ENCODE results near the gene WDR5B. TPM values are rescaled to one million over a fixed set of nuclear protein-coding genes. Genes with fewer than 3 reads are reported as not detected.

The WDR5B gene
- total RNA-seq, 1 experiment from 2014 or later = 4.4 TPM

DNA sequence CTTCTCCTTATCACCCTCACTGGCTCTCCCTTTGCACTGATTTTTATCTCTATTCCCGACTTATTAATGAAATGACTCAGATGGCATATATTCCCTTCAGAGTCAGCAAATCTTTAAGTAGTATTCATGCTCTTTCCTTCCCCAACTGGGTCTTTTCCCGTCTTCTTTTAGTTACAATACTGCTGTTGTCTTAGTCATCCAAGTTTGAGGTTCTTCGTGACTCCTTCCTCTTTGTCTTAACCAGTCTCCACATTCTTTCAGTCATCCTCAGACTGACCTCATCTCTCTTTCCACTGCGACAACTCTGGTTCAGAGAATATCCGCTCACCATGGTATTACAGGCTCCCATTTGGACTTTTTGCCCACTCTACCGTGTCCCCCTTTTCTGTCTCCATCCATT lies 12.4 kb downstream of the WDR5B start:
- Mint-ChIP-seq H3K9me3 (ENCODE audit: unreplicated experiment) (no peaks in the 10 kb centered on the region), H3K27me3 (ENCODE audit: insufficient read depth, unreplicated experiment) (no peaks in the 10 kb centered on the region), H3K27ac (ENCODE audit: unreplicated experiment) (no peak overlapping the region), H3K4me1 (ENCODE audit: low read depth, unreplicated experiment) (no peaks in the 10 kb centered on the region), H3K36me3 (ENCODE audit: insufficient read depth, unreplicated experiment) (peaks cover 6% of the 10 kb centered on the region), H3K4me3 (ENCODE audit: unreplicated experiment) (no peak overlapping the region)
- Histone ChIP-seq H3K4me1 (no peaks in the 10 kb centered on the region), H3K4me3 (ENCODE audit: low read depth, low read length) (no peak overlapping the region), H3K36me3 (ENCODE audit: control insufficient read depth, insufficient read depth, low read length) (no peaks in the 10 kb centered on the region), H3K9me3 (no peaks in the 10 kb centered on the region), H3K27me3 (replicated peaks; ENCODE audit: control insufficient read depth, insufficient read depth, low read length) (no peaks in the 10 kb centered on the region)
- ChIA-PET CTCF (no interaction called here), POLR2A (no interaction called here)
- intact Hi-C loops (cut with micrococcal nuclease; ENCODE audit: unreplicated experiment) = no loop called here
- no TSS peak for BruUV-seq (replicated peaks)
- TF ChIP-seq, protein P1, sequence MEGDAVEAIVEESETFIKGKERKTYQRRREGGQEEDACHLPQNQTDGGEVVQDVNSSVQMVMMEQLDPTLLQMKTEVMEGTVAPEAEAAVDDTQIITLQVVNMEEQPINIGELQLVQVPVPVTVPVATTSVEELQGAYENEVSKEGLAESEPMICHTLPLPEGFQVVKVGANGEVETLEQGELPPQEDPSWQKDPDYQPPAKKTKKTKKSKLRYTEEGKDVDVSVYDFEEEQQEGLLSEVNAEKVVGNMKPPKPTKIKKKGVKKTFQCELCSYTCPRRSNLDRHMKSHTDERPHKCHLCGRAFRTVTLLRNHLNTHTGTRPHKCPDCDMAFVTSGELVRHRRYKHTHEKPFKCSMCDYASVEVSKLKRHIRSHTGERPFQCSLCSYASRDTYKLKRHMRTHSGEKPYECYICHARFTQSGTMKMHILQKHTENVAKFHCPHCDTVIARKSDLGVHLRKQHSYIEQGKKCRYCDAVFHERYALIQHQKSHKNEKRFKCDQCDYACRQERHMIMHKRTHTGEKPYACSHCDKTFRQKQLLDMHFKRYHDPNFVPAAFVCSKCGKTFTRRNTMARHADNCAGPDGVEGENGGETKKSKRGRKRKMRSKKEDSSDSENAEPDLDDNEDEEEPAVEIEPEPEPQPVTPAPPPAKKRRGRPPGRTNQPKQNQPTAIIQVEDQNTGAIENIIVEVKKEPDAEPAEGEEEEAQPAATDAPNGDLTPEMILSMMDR (IDR thresholded peaks at IDR 0.05; ENCODE audit: insufficient read depth in 1 of 2, low read depth in 1 of 2, low read length in 1 of 2, severe bottlenecking in 1 of 2, unreplicated experiment in 1 of 2) = no peak
- no peak for DNase-seq

DNA sequence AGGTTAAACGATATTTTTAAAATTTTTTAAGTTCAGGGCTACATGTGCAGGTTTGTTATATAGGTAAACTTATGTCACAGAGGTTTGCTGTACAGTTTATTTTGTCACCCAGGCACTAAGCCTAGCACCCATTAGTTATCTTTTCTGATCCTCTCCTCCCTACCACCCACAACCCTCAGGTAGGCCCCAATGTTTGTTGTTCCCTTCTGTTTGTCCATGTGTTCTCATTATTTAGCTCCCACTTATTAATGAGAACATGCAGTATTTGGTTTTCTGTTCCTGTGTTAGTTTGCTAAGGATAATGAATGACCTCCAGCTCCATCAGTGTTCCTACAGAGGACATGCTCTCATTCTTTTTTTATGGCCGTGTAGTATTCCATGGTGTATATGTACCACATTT lies 16.9 kb downstream of the WDR5B start:
- intact Hi-C loops (cut with micrococcal nuclease; ENCODE audit: unreplicated experiment) = loop anchor here (5.0 kb wide), 1 partner anchor 163 kb away; the partner anchor contains the start of genes DTX3L and PARP9
- TF ChIP-seq, protein P1 (IDR thresholded peaks at IDR 0.05; ENCODE audit: insufficient read depth in 1 of 2, low read depth in 1 of 2, low read length in 1 of 2, severe bottlenecking in 1 of 2, unreplicated experiment in 1 of 2) = no peak
- H3K4me3 Mint-ChIP-seq (ENCODE audit: unreplicated experiment) = no peak overlapping the region
- Histone ChIP-seq H3K36me3 (ENCODE audit: control insufficient read depth, insufficient read depth, low read length) (no peaks in the 10 kb centered on the region), H3K27me3 (replicated peaks; ENCODE audit: control insufficient read depth, insufficient read depth, low read length) (no peaks in the 10 kb centered on the region), H3K4me1 (0 out of 2 replicates have a peak, but pooled peaks cover 4% of the 10 kb centered on the region), H3K4me3 (ENCODE audit: low read depth, low read length) (no peak overlapping the region), H3K9me3 (no peaks in the 10 kb centered on the region)
- no peaks in the 10 kb centered on the region for H3K9me3 Mint-ChIP-seq (ENCODE audit: unreplicated experiment)
- ChIA-PET CTCF (no interaction called here), POLR2A (interaction anchor here (0.6 kb wide), 1 partner anchor 79 kb away, joined by 4 read pairs; no protein-coding TSS in a partner anchor)
- no TSS peak for BruUV-seq (replicated peaks)
- DNase-seq = no peak
- no peaks in the 10 kb centered on the region for H3K36me3 Mint-ChIP-seq (ENCODE audit: insufficient read depth, unreplicated experiment)
- no peaks in the 10 kb centered on the region for H3K27me3 Mint-ChIP-seq (ENCODE audit: insufficient read depth, unreplicated experiment)
- no peak overlapping the region for H3K27ac Mint-ChIP-seq (ENCODE audit: unreplicated experiment)
- H3K4me1 Mint-ChIP-seq (ENCODE audit: low read depth, unreplicated experiment) = no peaks in the 10 kb centered on the region

DNA sequence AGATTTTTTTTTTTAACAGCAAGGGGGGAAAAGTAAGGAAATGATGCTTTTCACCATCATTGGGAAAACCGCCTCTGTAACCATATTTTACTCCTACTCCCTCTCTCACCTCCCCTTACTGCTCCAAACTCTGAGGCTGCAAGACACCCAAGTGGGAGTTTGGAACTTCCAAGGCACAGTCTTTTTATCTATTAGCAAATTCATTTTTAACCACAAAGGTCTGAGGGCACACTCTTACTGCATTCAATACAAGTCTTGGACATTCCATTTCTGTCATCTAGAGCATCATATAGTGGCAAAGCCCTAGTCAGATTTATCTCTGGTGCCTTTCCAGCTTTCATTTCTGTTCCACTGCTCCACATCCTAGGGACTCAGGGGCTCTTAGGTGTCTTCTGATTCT lies 18.7 kb downstream of the WDR5B start:
- Mint-ChIP-seq H3K4me3 (ENCODE audit: unreplicated experiment) (no peak overlapping the region), H3K27ac (ENCODE audit: unreplicated experiment) (no peak overlapping the region), H3K4me1 (ENCODE audit: low read depth, unreplicated experiment) (no peaks in the 10 kb centered on the region), H3K27me3 (ENCODE audit: insufficient read depth, unreplicated experiment) (no peaks in the 10 kb centered on the region), H3K9me3 (ENCODE audit: unreplicated experiment) (no peaks in the 10 kb centered on the region), H3K36me3 (ENCODE audit: insufficient read depth, unreplicated experiment) (no peaks in the 10 kb centered on the region)
- TF ChIP-seq, protein P1 (IDR thresholded peaks at IDR 0.05; ENCODE audit: insufficient read depth in 1 of 2, low read depth in 1 of 2, low read length in 1 of 2, severe bottlenecking in 1 of 2, unreplicated experiment in 1 of 2) = no peak
- intact Hi-C loops (cut with micrococcal nuclease; ENCODE audit: unreplicated experiment) = loop anchor here (5.0 kb wide), 1 partner anchor 165 kb away; the partner anchor contains the start of genes DTX3L and PARP9
- no peaks in the 10 kb centered on the region for H3K9me3 ChIP-seq
- no TSS peak for BruUV-seq (replicated peaks)
- no peaks in the 10 kb centered on the region for H3K36me3 ChIP-seq (ENCODE audit: control insufficient read depth, insufficient read depth, low read length)
- H3K4me1 ChIP-seq = 0 out of 2 replicates have a peak, but pooled peaks cover 4% of the 10 kb centered on the region
- no peaks in the 10 kb centered on the region for H3K27me3 ChIP-seq (replicated peaks; ENCODE audit: control insufficient read depth, insufficient read depth, low read length)
- ChIA-PET CTCF (no interaction called here), POLR2A (no interaction called here)
- no peak for DNase-seq
- H3K4me3 ChIP-seq (ENCODE audit: low read depth, low read length) = no peak overlapping the region
